GM15510 (cell line): ENCODE results near the gene BNC1.

Experiments
- POLR2A ChIP-seq: IDR thresholded peaks from 3 replicates; pipeline ENCODE4 v1.6.1; 2011; ENCODE audit warnings: borderline replicate concordance; ENCODE audit not compliant: insufficient read length; ENCODE audit errors: extremely low read depth

The BNC1 gene

GRCh38 chr15:83284559-83285283 is at the start of gene BNC1:
BNC1 (minus strand) TSS chr15:83284664; CDS start chr15:83284628, 36 bp downstream.
- no peak for TF ChIP-seq POLR2A

- TF ChIP-seq POLR2A: no peak
These were observed 42.6 kb upstream of the BNC1 start for GRCh38 chr15:83327041-83327440.

GRCh38 chr15:83324799-83325198 is 40.3 kb upstream of the BNC1 start:
- no peak for TF ChIP-seq POLR2A

GRCh38 chr15:83323296-83323711 is 38.8 kb upstream of the BNC1 start:
- no peak for TF ChIP-seq POLR2A

- TF ChIP-seq POLR2A: no peak
These were observed 38.2 kb upstream of the BNC1 start for GRCh38 chr15:83322691-83323090.

GRCh38 chr15:83322061-83322460 is 37.6 kb upstream of the BNC1 start:
- no peak for TF ChIP-seq POLR2A

GRCh38 chr15:83320844-83321243 is 36.4 kb upstream of the BNC1 start:
- no peak for TF ChIP-seq POLR2A

GRCh38 chr15:83320404-83320803 is 35.9 kb upstream of the BNC1 start:
- no peak for TF ChIP-seq POLR2A

GRCh38 chr15:83319771-83320170 is 35.3 kb upstream of the BNC1 start:
- no peak for TF ChIP-seq POLR2A

- TF ChIP-seq POLR2A: no peak
These were observed 34.5 kb upstream of the BNC1 start for GRCh38 chr15:83318861-83319415.

- TF ChIP-seq POLR2A: no peak
These were observed 33.6 kb upstream of the BNC1 start for GRCh38 chr15:83318036-83318435.

- TF ChIP-seq POLR2A: no peak
These were observed 27.6 kb upstream of the BNC1 start for GRCh38 chr15:83312071-83312470.

GRCh38 chr15:83310521-83311456 is 26.3 kb upstream of the BNC1 start:
- no peak for TF ChIP-seq POLR2A

- TF ChIP-seq POLR2A: no peak
These were observed 24.2 kb upstream of the BNC1 start for GRCh38 chr15:83308671-83309070.

GRCh38 chr15:83306561-83306960 is 22.1 kb upstream of the BNC1 start:
- TF ChIP-seq POLR2A: no peak
